ENCODE results near the gene DIP2A. TPM values are rescaled to one million over a fixed set of nuclear protein-coding genes. Genes with fewer than 3 reads are reported as not detected.

Gene DIP2A
- polyA plus RNA-seq, 1 donor (not counting 4 experiments of a cell fraction or from before 2014, with no cell fraction given) = 41.6 TPM

- H3K4me1 ChIP-seq (ENCODE audit: control insufficient read depth, extremely low read depth, insufficient read depth, low read length) = no peaks in the 10 kb centered on the region
- no peaks in the 10 kb centered on the region for H3K9me1 ChIP-seq (ENCODE audit: control insufficient read depth, extremely low read depth, insufficient read depth, low read length)
- H4K20me1 ChIP-seq (ENCODE audit: control insufficient read depth, extremely low read depth, insufficient read depth, low read length) = no peaks in the 10 kb centered on the region
- H3K4me3 ChIP-seq (ENCODE audit: control insufficient read depth in 2 of 3, extremely low read depth in 1 of 3, insufficient read depth in 2 of 3, low read depth in 1 of 3, low read length in 3 of 3) = no peak overlapping the region
- dilution Hi-C loops (cut with MboI; ENCODE audit: extremely low pct_ligation_motif_present, low sequenced_read_pairs) = no loop called here
- H3K79me2 ChIP-seq (ENCODE audit: control insufficient read depth, insufficient read depth, low read length) = no peaks in the 10 kb centered on the region
- H3K4me2 ChIP-seq (ENCODE audit: control insufficient read depth, extremely low read depth, insufficient read depth, low read depth, low read length) = no peak overlapping the region
- no peak overlapping the region for H2AFZ ChIP-seq (ENCODE audit: control insufficient read depth, low read length)
- no peak overlapping the region for H3K27ac ChIP-seq (ENCODE audit: control insufficient read depth, insufficient read depth, low read length)
- H3K27me3 ChIP-seq (ENCODE audit: control insufficient read depth, extremely low read depth, insufficient read depth, low read length) = no peaks in the 10 kb centered on the region
- no peak for FAIRE-seq
- TF ChIP-seq EZH2 (IDR thresholded peaks at IDR 0.05; ENCODE audit: low read length) (no peak), CTCF (optimal IDR thresholded peaks at IDR 0.05 in 1 of 3, IDR thresholded peaks at IDR 0.05 in 1 of 3, conservative IDR thresholded peaks at IDR 0.05 in 1 of 3; ENCODE audit: extremely low read depth in 1 of 3, insufficient read depth in 2 of 3, low read length in 3 of 3) (no peak)
- no peak overlapping the region for H3K9ac ChIP-seq (ENCODE audit: control insufficient read depth, extremely low read depth, insufficient read depth, low read length)
- H3K9me3 ChIP-seq (ENCODE audit: control insufficient read depth, low read depth, low read length) = no peaks in the 10 kb centered on the region
- peaks cover 16 to 35% of the 10 kb centered on the region in 2 experiments for H3K36me3 ChIP-seq (ENCODE audit: control insufficient read depth in 2 of 2, extremely low read depth in 1 of 2, insufficient read depth in 2 of 2, low read length in 2 of 2)
- DNase-seq (ENCODE audit: low read depth, low spot score) = no peak
Measured at GRCh38 chr21:46436621-46437020, 22.1 kb upstream of the DIP2A start.

- FAIRE-seq (no peak), DNase-seq (ENCODE audit: low read depth, low spot score) (no peak)
- no peak overlapping the region for H2AFZ ChIP-seq (ENCODE audit: control insufficient read depth, low read length)
- no peak overlapping the region for H3K9ac ChIP-seq (ENCODE audit: control insufficient read depth, extremely low read depth, insufficient read depth, low read length)
- no peaks in the 10 kb centered on the region for H3K9me3 ChIP-seq (ENCODE audit: control insufficient read depth, low read depth, low read length)
- peaks cover 15 to 33% of the 10 kb centered on the region in 2 experiments for H3K36me3 ChIP-seq (ENCODE audit: control insufficient read depth in 2 of 2, extremely low read depth in 1 of 2, insufficient read depth in 2 of 2, low read length in 2 of 2)
- no peaks in the 10 kb centered on the region for H4K20me1 ChIP-seq (ENCODE audit: control insufficient read depth, extremely low read depth, insufficient read depth, low read length)
- no peaks in the 10 kb centered on the region for H3K27me3 ChIP-seq (ENCODE audit: control insufficient read depth, extremely low read depth, insufficient read depth, low read length)
- H3K9me1 ChIP-seq (ENCODE audit: control insufficient read depth, extremely low read depth, insufficient read depth, low read length) = no peaks in the 10 kb centered on the region
- no peak overlapping the region for H3K4me3 ChIP-seq (ENCODE audit: control insufficient read depth in 2 of 3, extremely low read depth in 1 of 3, insufficient read depth in 2 of 3, low read depth in 1 of 3, low read length in 3 of 3)
- TF ChIP-seq EZH2 (IDR thresholded peaks at IDR 0.05; ENCODE audit: low read length) = no peak
- TF ChIP-seq CTCF (optimal IDR thresholded peaks at IDR 0.05 in 1 of 3, IDR thresholded peaks at IDR 0.05 in 1 of 3, conservative IDR thresholded peaks at IDR 0.05 in 1 of 3; ENCODE audit: extremely low read depth in 1 of 3, insufficient read depth in 2 of 3, low read length in 3 of 3) = no peak
- dilution Hi-C loops (cut with MboI; ENCODE audit: extremely low pct_ligation_motif_present, low sequenced_read_pairs) = no loop called here
- no peak overlapping the region for H3K4me2 ChIP-seq (ENCODE audit: control insufficient read depth, extremely low read depth, insufficient read depth, low read depth, low read length)
- no peaks in the 10 kb centered on the region for H3K79me2 ChIP-seq (ENCODE audit: control insufficient read depth, insufficient read depth, low read length)
- H3K4me1 ChIP-seq (ENCODE audit: control insufficient read depth, extremely low read depth, insufficient read depth, low read length) = no peaks in the 10 kb centered on the region
- H3K27ac ChIP-seq (ENCODE audit: control insufficient read depth, insufficient read depth, low read length) = no peak overlapping the region
Measured at GRCh38 chr21:46437096-46437498, 21.6 kb upstream of the DIP2A start.

Measured in keratinocyte (primary cell).